ENCODE results near the gene NDUFAB1.

GRCh38 chr16:23571895-23572294 is 24.2 kb downstream of the NDUFAB1 start:
- TF ChIP-seq CTCF (IDR thresholded peaks at IDR 0.05) (no peak), EP300 (IDR thresholded peaks at IDR 0.05) (no peak)
